ENCODE data around the gene CDH20. TPM values are rescaled to one million over a fixed set of nuclear protein-coding genes. Genes with fewer than 3 reads are reported as not detected.

The CDH20 gene
- total RNA-seq, 6 experiments from 2014 or later = not detected

DNA sequence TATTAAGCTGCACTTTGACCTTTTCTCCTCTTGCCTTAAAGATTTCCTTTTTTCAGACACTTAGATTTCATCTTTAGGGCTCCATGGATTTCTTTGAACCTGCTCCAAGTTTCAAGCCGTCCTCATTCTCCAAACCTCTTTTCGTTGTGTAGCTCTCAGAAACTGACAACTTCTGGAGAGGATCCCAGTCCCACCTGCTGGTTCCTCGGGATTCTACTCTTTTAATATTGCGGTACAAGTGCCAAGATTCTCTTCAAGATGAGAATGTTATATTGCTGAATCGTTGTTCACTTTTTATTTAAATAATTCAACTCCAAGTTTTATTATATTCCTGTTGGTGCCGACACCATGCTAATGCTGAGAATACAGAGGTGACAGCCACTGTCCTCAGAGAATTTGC is 141.1 kb downstream of the CDH20 start:
- Histone ChIP-seq H3K27ac (no peak overlapping the region), H3K9me3 (no peaks in the 10 kb centered on the region), H3K36me3 (no peaks in the 10 kb centered on the region), H3K27me3 (no peaks in the 10 kb centered on the region), H3K4me1 (no peaks in the 10 kb centered on the region), H3K4me3 (no peak overlapping the region)
- intact Hi-C loops (cut with DNase I) = no loop called here
- ATAC-seq (no peak), DNase-seq (no peak)
- WGBS (ENCODE audit: insufficient coverage, low coverage, low lambda C conversion rate, missing lambda C conversion rate) = 56% methylated on average over 6 of the region's 6 CpGs
- no peak for TF ChIP-seq POLR2A (IDR thresholded peaks at IDR 0.05)
- TF ChIP-seq, protein P1, sequence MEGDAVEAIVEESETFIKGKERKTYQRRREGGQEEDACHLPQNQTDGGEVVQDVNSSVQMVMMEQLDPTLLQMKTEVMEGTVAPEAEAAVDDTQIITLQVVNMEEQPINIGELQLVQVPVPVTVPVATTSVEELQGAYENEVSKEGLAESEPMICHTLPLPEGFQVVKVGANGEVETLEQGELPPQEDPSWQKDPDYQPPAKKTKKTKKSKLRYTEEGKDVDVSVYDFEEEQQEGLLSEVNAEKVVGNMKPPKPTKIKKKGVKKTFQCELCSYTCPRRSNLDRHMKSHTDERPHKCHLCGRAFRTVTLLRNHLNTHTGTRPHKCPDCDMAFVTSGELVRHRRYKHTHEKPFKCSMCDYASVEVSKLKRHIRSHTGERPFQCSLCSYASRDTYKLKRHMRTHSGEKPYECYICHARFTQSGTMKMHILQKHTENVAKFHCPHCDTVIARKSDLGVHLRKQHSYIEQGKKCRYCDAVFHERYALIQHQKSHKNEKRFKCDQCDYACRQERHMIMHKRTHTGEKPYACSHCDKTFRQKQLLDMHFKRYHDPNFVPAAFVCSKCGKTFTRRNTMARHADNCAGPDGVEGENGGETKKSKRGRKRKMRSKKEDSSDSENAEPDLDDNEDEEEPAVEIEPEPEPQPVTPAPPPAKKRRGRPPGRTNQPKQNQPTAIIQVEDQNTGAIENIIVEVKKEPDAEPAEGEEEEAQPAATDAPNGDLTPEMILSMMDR (IDR thresholded peaks at IDR 0.05) = no peak

DNA sequence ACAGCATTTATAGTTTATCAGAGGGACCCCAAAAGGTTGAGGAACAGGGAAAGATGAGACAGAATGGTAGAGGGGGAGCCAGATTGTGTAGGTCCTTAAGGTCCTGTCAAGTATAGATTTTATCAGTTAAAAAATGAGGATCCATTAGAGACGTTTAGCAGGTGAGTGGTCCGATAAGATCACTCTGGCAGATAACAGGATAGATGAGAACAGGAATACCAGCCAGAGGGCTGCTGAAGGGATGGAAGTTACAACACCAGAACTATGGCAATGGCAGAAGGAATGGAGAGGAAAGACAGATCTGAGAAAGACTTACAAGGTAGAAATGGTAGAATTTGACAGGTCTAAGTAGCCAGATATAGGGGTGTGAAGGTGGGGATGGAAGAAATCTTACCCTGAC is 141.7 kb downstream of the CDH20 start:
- TF ChIP-seq, protein P1 (IDR thresholded peaks at IDR 0.05) = no peak
- TF ChIP-seq POLR2A (IDR thresholded peaks at IDR 0.05) = no peak

GRCh38 chr18:61475931-61476330 is 142.7 kb downstream of the CDH20 start:
- Histone ChIP-seq H3K4me3 (no peak overlapping the region), H3K27me3 (no peaks in the 10 kb centered on the region), H3K27ac (no peak overlapping the region), H3K9me3 (no peaks in the 10 kb centered on the region), H3K36me3 (no peaks in the 10 kb centered on the region), H3K4me1 (no peaks in the 10 kb centered on the region)
- DNase-seq = no peak
- WGBS (ENCODE audit: insufficient coverage, low coverage, low lambda C conversion rate, missing lambda C conversion rate) = 61% methylated on average over 5 of the region's 5 CpGs
- no peak for TF ChIP-seq POLR2A (IDR thresholded peaks at IDR 0.05)
- TF ChIP-seq, protein P1 (IDR thresholded peaks at IDR 0.05) = no peak
- intact Hi-C loops (cut with DNase I) = no loop called here
- no peak for ATAC-seq

More for the DNA sequence above, 141.7 kb downstream of the CDH20 start:
- Histone ChIP-seq H3K4me1 (no peaks in the 10 kb centered on the region), H3K27me3 (no peaks in the 10 kb centered on the region), H3K36me3 (no peaks in the 10 kb centered on the region), H3K27ac (no peak overlapping the region), H3K4me3 (no peak overlapping the region), H3K9me3 (no peaks in the 10 kb centered on the region)
- ATAC-seq = no peak
- WGBS (ENCODE audit: insufficient coverage, low coverage, low lambda C conversion rate, missing lambda C conversion rate) = 30% methylated on average over 2 of the region's 2 CpGs
- intact Hi-C loops (cut with DNase I) = no loop called here
- no peak for DNase-seq

DNA sequence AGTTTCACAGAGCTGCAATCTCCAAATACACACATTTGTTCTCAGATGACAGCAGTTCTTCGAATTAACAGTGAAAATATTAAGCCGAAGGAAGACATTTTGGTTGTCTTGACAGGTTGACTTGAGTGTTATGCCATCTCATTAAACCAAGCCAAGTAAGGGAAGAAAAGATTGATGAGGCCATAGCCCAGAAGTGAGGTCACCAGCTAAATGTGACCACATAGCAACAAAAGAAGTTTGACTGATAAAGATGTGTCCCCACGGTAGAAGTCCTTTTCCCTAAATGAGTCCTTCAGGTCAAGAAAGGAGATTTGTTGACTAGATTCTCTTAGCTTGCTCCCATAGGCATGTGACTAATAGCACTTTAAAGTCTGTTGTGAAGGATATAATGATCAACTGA is 156.1 kb downstream of the CDH20 start:
- ATAC-seq (no peak), DNase-seq (no peak)
- Histone ChIP-seq H3K9me3 (no peaks in the 10 kb centered on the region), H3K4me3 (no peak overlapping the region), H3K27me3 (no peaks in the 10 kb centered on the region), H3K4me1 (no peaks in the 10 kb centered on the region), H3K27ac (no peak overlapping the region), H3K36me3 (no peaks in the 10 kb centered on the region)
- TF ChIP-seq POLR2A (IDR thresholded peaks at IDR 0.05) = no peak
- TF ChIP-seq, protein P1 (IDR thresholded peaks at IDR 0.05) = no peak
- 46% methylated on average over 3 of the region's 3 CpGs for WGBS (ENCODE audit: insufficient coverage, low coverage, low lambda C conversion rate, missing lambda C conversion rate)
- intact Hi-C loops (cut with DNase I) = no loop called here

DNA sequence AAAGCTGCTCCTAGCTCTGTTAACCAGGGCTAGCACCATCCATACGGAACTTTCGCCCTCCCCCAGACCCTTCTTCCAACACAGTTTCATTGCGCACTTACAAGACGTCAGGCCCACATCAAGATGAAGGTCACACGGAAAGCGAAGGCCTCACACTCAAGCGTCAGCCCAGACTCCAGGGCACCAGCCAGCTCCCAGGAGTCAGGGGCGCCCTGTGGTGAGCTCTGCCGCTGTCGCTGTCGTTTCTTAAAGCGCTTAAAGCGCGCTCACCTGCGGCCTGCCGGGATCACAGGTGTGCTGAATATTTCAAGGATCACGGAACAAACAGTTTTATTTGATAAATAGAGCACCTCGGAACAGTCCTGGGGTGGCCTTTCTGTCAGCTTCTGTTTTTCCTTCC is 163.1 kb downstream of the CDH20 start:
- DNase-seq (no peak), ATAC-seq (no peak)
- no peak for TF ChIP-seq POLR2A (IDR thresholded peaks at IDR 0.05)
- TF ChIP-seq, protein P1 (IDR thresholded peaks at IDR 0.05) = no peak
- Histone ChIP-seq H3K36me3 (no peaks in the 10 kb centered on the region), H3K27me3 (no peaks in the 10 kb centered on the region), H3K9me3 (no peaks in the 10 kb centered on the region), H3K27ac (no peak overlapping the region), H3K4me3 (no peak overlapping the region), H3K4me1 (no peaks in the 10 kb centered on the region)
- intact Hi-C loops (cut with DNase I) = loop anchor here in 1 of 2 donors (10.0 kb wide), 1 partner anchor 172 kb away; no protein-coding TSS in a partner anchor
- 61% methylated on average over 10 of the region's 18 CpGs for WGBS (ENCODE audit: insufficient coverage, low coverage, low lambda C conversion rate, missing lambda C conversion rate)
